ENCODE data around the gene ZNF582. TPM values are rescaled to one million over a fixed set of nuclear protein-coding genes. Genes with fewer than 3 reads are reported as not detected.
A peak's percentile ranks its signal among the peaks of the same experiment; 100 is the strongest.

ZNF582 gene
- total and polyA plus RNA-seq, 5 donors from 2014 or later = 2.3 to 6.0 (median 4.2) TPM

DNA sequence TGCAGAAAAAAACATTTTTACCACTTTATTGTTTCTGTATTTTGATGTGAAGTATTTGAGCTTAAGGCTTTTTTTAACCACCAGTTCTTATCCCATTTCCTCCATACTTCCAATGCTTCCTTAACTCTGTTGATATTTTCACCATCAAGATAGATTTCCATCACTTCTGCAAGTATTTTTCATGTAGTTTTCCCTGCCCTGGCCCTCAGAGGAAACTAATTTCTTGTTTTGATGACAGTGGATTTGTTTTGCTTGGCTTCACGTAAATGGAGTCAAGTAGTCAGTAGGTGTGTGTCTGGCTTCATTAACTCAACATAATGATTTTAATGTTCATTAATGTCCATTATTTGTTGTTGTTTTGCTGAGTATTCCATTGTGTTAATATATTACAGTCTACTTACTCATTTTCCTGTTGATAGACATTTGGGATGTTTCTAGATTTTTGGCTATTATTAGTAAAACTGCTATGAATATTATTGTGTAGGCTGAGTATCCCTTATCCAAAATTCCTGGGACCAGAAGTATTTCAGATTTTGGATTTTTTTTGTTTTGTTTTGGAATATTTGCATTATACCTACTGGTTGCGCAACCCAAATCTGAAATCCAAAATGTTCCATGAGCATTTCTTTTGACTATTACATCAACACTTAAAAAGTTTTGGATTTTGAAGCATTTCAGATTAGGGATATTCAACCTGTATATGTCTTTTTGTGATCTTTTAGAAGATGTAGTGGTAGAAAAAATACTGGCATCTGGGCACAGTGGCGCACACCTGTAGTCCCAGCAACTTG is 23.3 kb downstream of the ZNF582 start:
- Mint-ChIP-seq H3K27ac (no peak overlapping the region), H3K27me3 (peaks cover 5% of the 10 kb centered on the region), H3K9me3 (peaks cover 5 to 58% (median 23%) of the 10 kb centered on the region in 7 donors), H3K36me3 (peaks cover 40% of the 10 kb centered on the region), H3K4me3 (peak overlapping the region in 1 of 4 donors; percentile 41), H3K4me1 (peaks cover 4 to 31% (median 12%) of the 10 kb centered on the region in 4 donors)
- Histone ChIP-seq H3K4me3 (ENCODE audit: low read depth, low read length) (no peak overlapping the region), H3K27me3 (ENCODE audit: control insufficient read depth, insufficient read depth, low read length) (no peaks in the 10 kb centered on the region), H3K4me1 (ENCODE audit: control insufficient read depth, insufficient read depth, low read length, poor library complexity, severe bottlenecking) (peaks cover 5% of the 10 kb centered on the region), H3K27ac (ENCODE audit: insufficient read depth, low read length, poor library complexity, severe bottlenecking) (no peak overlapping the region), H3K36me3 (ENCODE audit: control insufficient read depth, insufficient read depth, low read length) (peaks cover 10% of the 10 kb centered on the region), H3K9me3 (ENCODE audit: control insufficient read depth in 2 of 2, low read length in 2 of 2) (peaks cover 16 to 36% of the 10 kb centered on the region in 2 experiments)
- DNase-seq (no peak), ATAC-seq (ENCODE audit: low read depth in 2 of 2) (no peak)

DNA sequence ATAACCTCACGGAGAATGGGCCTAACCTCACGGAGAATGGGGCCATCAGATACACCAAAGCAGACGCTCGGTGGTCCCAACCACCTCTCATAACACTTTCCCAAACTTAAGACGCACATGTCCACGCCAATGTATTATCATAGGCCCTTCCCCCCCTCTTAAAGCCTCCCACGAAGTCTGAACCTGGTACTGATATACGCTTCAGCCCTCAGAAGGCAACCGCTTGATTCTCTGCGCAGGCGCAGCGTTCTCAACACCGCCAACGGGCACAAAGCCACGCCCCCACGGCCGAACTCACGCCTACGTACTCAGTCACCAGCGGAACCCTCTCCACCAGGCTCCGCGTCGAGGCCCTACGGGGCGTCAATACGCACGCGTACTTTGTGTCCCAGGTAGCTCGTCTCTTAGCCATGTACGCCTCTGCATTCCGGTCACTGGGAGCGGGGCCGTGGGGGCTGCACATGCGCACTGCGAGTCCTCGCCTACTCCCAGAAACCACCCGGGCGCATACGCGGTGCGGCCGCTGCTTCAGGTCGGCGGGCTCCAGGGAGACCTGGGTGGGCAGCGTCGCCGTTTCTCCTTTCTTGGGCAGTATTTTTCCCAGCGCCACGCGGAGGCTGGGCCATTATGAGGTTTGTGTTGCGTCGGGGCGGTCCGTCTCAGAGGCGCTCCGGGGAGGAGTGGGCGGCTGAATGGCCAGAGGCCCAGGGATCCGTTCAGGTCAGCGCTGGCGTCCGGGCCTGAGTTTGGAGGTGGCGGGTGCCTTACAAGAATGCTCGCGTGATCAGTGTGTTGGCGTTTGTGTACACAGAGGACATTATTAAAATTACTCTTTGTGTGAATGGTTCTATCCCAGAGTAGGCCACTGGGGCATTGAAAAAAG is 25.3 kb downstream of the ZNF582 start:
- Mint-ChIP-seq H3K9me3 (peaks cover 12 to 59% (median 25%) of the 10 kb centered on the region in 7 donors), H3K36me3 (peaks cover 24% of the 10 kb centered on the region), H3K27ac (peak overlapping the region; percentile 3 to 91 (median 82)), H3K27me3 (peaks cover 5% of the 10 kb centered on the region), H3K4me3 (peak overlapping the region; percentile 90 to 95 (median 93)), H3K4me1 (peaks cover 4 to 31% (median 12%) of the 10 kb centered on the region in 4 donors)
- peaks cover 5% of the 10 kb centered on the region for H3K4me1 ChIP-seq (ENCODE audit: control insufficient read depth, insufficient read depth, low read length, poor library complexity, severe bottlenecking)
- H3K4me3 ChIP-seq (ENCODE audit: low read depth, low read length) = peak overlapping the region; percentile 62
- H3K36me3 ChIP-seq (ENCODE audit: control insufficient read depth, insufficient read depth, low read length) = no peaks in the 10 kb centered on the region
- DNase-seq (peak; percentile 50 to 79 (median 69)), ATAC-seq (ENCODE audit: low read depth in 2 of 2) (peak; percentile 88 to 91)
- peak overlapping the region; percentile 34 for H3K27ac ChIP-seq (ENCODE audit: insufficient read depth, low read length, poor library complexity, severe bottlenecking)
- no peaks in the 10 kb centered on the region for H3K27me3 ChIP-seq (ENCODE audit: control insufficient read depth, insufficient read depth, low read length)
- H3K9me3 ChIP-seq (ENCODE audit: control insufficient read depth in 2 of 2, low read length in 2 of 2) = peaks cover 18 to 36% of the 10 kb centered on the region in 2 experiments

DNA sequence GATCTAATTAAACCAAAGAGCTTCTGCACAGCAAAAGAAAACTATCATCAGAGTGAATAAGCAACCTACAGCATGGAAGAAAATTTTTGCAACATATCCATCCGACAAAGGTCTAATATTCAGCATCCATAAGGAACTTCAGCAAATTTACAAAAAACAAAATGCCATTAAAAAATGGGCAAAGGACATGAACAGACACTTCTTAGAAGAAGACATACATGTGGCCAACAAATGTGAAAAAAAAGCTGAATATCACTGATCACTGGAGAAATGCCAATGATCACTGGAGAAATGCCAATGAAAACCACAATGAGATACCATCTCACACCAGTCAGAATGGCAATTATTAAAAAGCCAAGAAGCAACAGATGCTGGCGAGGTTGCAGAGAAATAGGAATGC is 32.5 kb downstream of the ZNF582 start:
- no peak overlapping the region for H3K4me3 ChIP-seq (ENCODE audit: low read depth, low read length)
- Mint-ChIP-seq H3K4me1 (no peaks in the 10 kb centered on the region), H3K27ac (no peak overlapping the region), H3K9me3 (peaks cover 10 to 61% (median 22%) of the 10 kb centered on the region in 7 donors), H3K27me3 (peaks cover 4% of the 10 kb centered on the region), H3K4me3 (no peak overlapping the region), H3K36me3 (peaks cover 38% of the 10 kb centered on the region)
- no peaks in the 10 kb centered on the region for H3K4me1 ChIP-seq (ENCODE audit: control insufficient read depth, insufficient read depth, low read length, poor library complexity, severe bottlenecking)
- no peaks in the 10 kb centered on the region for H3K36me3 ChIP-seq (ENCODE audit: control insufficient read depth, insufficient read depth, low read length)
- no peaks in the 10 kb centered on the region for H3K27me3 ChIP-seq (ENCODE audit: control insufficient read depth, insufficient read depth, low read length)
- ATAC-seq (ENCODE audit: low read depth in 2 of 2) (no peak), DNase-seq (no peak)
- peaks cover 14 to 26% of the 10 kb centered on the region in 2 experiments for H3K9me3 ChIP-seq (ENCODE audit: control insufficient read depth in 2 of 2, low read length in 2 of 2)
- no peak overlapping the region for H3K27ac ChIP-seq (ENCODE audit: insufficient read depth, low read length, poor library complexity, severe bottlenecking)

DNA sequence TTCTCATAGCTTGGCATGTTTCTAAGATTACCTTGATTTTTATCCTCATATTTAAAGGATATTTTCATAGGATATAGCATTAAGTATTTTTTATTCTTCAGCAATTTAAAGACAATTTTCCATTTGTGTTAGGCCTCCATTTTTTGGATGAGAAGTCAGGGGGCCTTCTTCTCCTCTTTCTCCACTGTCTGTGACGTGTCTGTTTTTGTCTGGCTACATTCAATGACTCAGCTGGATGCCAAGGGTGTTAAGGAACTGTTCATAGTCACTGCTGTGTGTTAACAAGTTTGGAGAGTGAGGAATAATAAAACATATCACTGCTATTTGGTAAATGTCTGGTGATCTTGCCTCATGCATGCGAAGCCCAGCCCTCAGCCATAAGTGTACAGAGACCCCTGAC is 36.4 kb downstream of the ZNF582 start:
- H3K36me3 Mint-ChIP-seq = peaks cover 27% of the 10 kb centered on the region
- DNase-seq (no peak), ATAC-seq (ENCODE audit: low read depth in 2 of 2) (no peak)
- Histone ChIP-seq H3K4me1 (ENCODE audit: control insufficient read depth, insufficient read depth, low read length, poor library complexity, severe bottlenecking) (no peaks in the 10 kb centered on the region), H3K4me3 (ENCODE audit: low read depth, low read length) (no peak overlapping the region), H3K36me3 (ENCODE audit: control insufficient read depth, insufficient read depth, low read length) (no peaks in the 10 kb centered on the region), H3K27me3 (ENCODE audit: control insufficient read depth, insufficient read depth, low read length) (no peaks in the 10 kb centered on the region), H3K9me3 (ENCODE audit: control insufficient read depth in 2 of 2, low read length in 2 of 2) (peaks cover 3 to 5% of the 10 kb centered on the region in 2 experiments), H3K27ac (ENCODE audit: insufficient read depth, low read length, poor library complexity, severe bottlenecking) (no peak overlapping the region)
- H3K9me3 Mint-ChIP-seq = peaks cover 3 to 32% (median 9%) of the 10 kb centered on the region in 7 donors
- no peak overlapping the region for H3K27ac Mint-ChIP-seq
- peaks cover 4% of the 10 kb centered on the region for H3K27me3 Mint-ChIP-seq
- H3K4me3 Mint-ChIP-seq = no peak overlapping the region
- no peaks in the 10 kb centered on the region for H3K4me1 Mint-ChIP-seq

DNA sequence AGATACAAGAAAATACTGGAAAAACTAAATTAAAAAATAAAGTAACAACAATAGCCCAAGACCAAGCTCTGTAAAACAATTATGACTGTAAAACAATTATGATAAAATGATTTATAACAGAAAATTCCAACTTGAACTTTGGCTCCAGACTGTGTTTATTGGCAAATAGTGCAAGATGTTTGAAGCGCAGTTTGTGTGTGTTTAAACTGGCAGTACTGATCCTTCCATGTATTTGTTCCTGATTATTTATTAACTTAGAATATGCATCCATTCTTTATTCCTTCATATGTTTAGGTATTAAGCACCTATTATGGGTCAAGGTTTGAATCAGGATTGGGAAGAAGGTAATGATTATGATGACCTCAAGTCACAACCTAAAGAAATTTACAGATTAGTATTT is 37.8 kb downstream of the ZNF582 start:
- H3K9me3 Mint-ChIP-seq = peaks cover 3 to 22% (median 9%) of the 10 kb centered on the region in 7 donors

DNA sequence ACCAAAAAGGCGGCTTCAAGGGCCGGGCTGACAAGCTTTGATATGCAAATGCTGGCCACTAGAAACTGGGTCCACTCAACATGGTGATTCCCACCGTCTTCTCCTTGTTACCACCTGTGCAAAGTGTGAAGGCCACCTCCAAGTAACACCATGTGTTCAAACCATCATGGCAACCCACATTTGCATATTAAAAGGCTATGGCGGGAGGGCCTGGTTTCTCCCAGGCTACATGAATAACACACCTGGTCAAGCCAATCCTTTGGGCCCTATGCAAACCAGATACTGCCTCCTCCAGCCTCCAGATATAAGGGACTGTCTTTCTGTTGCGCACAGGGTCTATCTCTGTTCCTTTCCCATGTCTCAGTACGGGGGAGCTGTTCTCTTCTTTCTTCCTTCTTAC is 42.1 kb downstream of the ZNF582 start:
- no peaks in the 10 kb centered on the region for H3K9me3 Mint-ChIP-seq
- ATAC-seq (ENCODE audit: low read depth in 2 of 2) (no peak), DNase-seq (no peak)
- Histone ChIP-seq H3K4me1 (ENCODE audit: control insufficient read depth, insufficient read depth, low read length, poor library complexity, severe bottlenecking) (no peaks in the 10 kb centered on the region), H3K27ac (ENCODE audit: insufficient read depth, low read length, poor library complexity, severe bottlenecking) (no peak overlapping the region), H3K27me3 (ENCODE audit: control insufficient read depth, insufficient read depth, low read length) (no peaks in the 10 kb centered on the region), H3K4me3 (ENCODE audit: low read depth, low read length) (no peak overlapping the region), H3K9me3 (ENCODE audit: control insufficient read depth in 2 of 2, low read length in 2 of 2) (no peaks in the 10 kb centered on the region), H3K36me3 (ENCODE audit: control insufficient read depth, insufficient read depth, low read length) (no peaks in the 10 kb centered on the region)
- H3K4me3 Mint-ChIP-seq = no peak overlapping the region
- H3K27ac Mint-ChIP-seq = no peak overlapping the region
- no peaks in the 10 kb centered on the region for H3K36me3 Mint-ChIP-seq
- H3K4me1 Mint-ChIP-seq = peaks cover 0 to 6% (median under 1%) of the 10 kb centered on the region in 4 donors
- no peaks in the 10 kb centered on the region for H3K27me3 Mint-ChIP-seq

More for the DNA sequence above, 37.8 kb downstream of the ZNF582 start:
- H3K27me3 Mint-ChIP-seq = peaks cover 4% of the 10 kb centered on the region
- H3K4me3 ChIP-seq (ENCODE audit: low read depth, low read length) = no peak overlapping the region
- H3K27ac ChIP-seq (ENCODE audit: insufficient read depth, low read length, poor library complexity, severe bottlenecking) = no peak overlapping the region
- no peak overlapping the region for H3K27ac Mint-ChIP-seq
- H3K4me1 ChIP-seq (ENCODE audit: control insufficient read depth, insufficient read depth, low read length, poor library complexity, severe bottlenecking) = no peaks in the 10 kb centered on the region
- H3K36me3 ChIP-seq (ENCODE audit: control insufficient read depth, insufficient read depth, low read length) = no peaks in the 10 kb centered on the region
- H3K4me3 Mint-ChIP-seq = peak overlapping the region in 1 of 4 donors; percentile 1
- no peak for DNase-seq
- H3K4me1 Mint-ChIP-seq = peaks cover 0 to under 1% (median 0%) of the 10 kb centered on the region in 4 donors
- H3K36me3 Mint-ChIP-seq = peaks cover 18% of the 10 kb centered on the region
- no peak for ATAC-seq (ENCODE audit: low read depth in 2 of 2)
- H3K9me3 ChIP-seq (ENCODE audit: control insufficient read depth in 2 of 2, low read length in 2 of 2) = peaks cover 0 to 3% of the 10 kb centered on the region in 2 experiments
- H3K27me3 ChIP-seq (ENCODE audit: control insufficient read depth, insufficient read depth, low read length) = no peaks in the 10 kb centered on the region

DNA sequence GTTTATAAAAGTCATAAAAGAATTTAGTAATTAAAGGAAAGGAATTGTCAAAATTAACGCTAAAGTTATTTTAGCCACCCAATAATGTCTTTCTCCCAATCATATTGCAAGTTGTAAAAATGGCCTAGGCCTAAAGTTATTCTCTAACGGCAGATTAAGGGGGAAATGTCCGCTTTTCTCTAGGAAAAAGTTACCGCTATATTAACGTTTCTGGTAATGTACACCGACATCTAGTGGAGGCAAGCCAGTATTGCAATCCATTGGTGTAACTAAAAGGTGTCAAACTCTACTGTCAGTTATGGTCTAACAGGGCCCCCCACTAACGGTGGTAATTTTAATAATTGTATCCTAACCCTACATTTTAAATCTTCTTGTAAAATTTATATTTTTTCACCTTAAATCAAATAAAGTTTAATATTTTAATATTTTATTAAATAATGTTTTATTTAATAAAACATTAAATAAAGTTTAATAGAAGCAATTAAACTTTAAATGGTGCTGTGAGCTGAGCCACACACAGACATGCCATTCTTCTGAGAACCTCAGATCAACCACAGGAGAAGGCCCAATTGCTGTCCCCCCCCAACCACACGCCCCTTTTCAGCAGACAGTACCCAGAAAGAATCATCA is 42.8 kb downstream of the ZNF582 start:
- no peak overlapping the region for H3K27ac ChIP-seq (ENCODE audit: insufficient read depth, low read length, poor library complexity, severe bottlenecking)
- Mint-ChIP-seq H3K27me3 (no peaks in the 10 kb centered on the region), H3K27ac (peak overlapping the region in 1 of 3 donors; percentile 32), H3K4me3 (no peak overlapping the region), H3K36me3 (no peaks in the 10 kb centered on the region), H3K9me3 (no peaks in the 10 kb centered on the region), H3K4me1 (peaks cover 0 to 6% (median under 1%) of the 10 kb centered on the region in 4 donors)
- DNase-seq (peak; percentile 25 to 56 (median 54)), ATAC-seq (ENCODE audit: low read depth in 2 of 2) (peak; percentile 34)
- no peaks in the 10 kb centered on the region for H3K9me3 ChIP-seq (ENCODE audit: control insufficient read depth in 2 of 2, low read length in 2 of 2)
- no peaks in the 10 kb centered on the region for H3K36me3 ChIP-seq (ENCODE audit: control insufficient read depth, insufficient read depth, low read length)
- H3K4me3 ChIP-seq (ENCODE audit: low read depth, low read length) = no peak overlapping the region
- no peaks in the 10 kb centered on the region for H3K4me1 ChIP-seq (ENCODE audit: control insufficient read depth, insufficient read depth, low read length, poor library complexity, severe bottlenecking)
- H3K27me3 ChIP-seq (ENCODE audit: control insufficient read depth, insufficient read depth, low read length) = no peaks in the 10 kb centered on the region

All from CD4-positive, CD25-positive, alpha-beta regulatory T cell (primary cell).